COLO668 (cell line): ENCODE results near the gene ARAP1.
A peak's percentile ranks its signal among the peaks of the same experiment; 100 is the strongest.
"Not testable (repeated sequence)": the region's sequence is repeated elsewhere in the genome, so short reads cannot be mapped to it uniquely, and the experiment has no call there.

Experiments used
- DNase-seq: peaks from one replicate; lab custom pipeline; 2025; ENCODE audit not compliant: unreplicated experiment; lab: John Stamatoyannopoulos, UW

Gene ARAP1

GRCh38 chr11:72752088-72752914 is at the start of gene ARAP1:
TSS of gene ARAP1 (minus strand) at chr11:72752408. CDS start at chr11:72727128, 25,280 bp downstream.
- DNase-seq = peak; percentile 70

GRCh38 chr11:72799441-72799840 is 47.2 kb upstream of the ARAP1 start:
- no peak for DNase-seq

- DNase-seq = no peak
Observed at GRCh38 chr11:72798361-72798760, 46.2 kb upstream of the ARAP1 start.

- DNase-seq = peak; percentile 92
Observed at GRCh38 chr11:72793425-72794367, 41.5 kb upstream of the ARAP1 start, which contains the start of gene STARD10. TSS of gene STARD10 (minus strand) at chr11:72794047. CDS start at chr11:72781181, 12,866 bp downstream.

- no peak for DNase-seq
Observed at GRCh38 chr11:72793076-72793424, 40.8 kb upstream of the ARAP1 start.

GRCh38 chr11:72792437-72793021 is 40.3 kb upstream of the ARAP1 start:
- DNase-seq = peak; percentile 6

- DNase-seq = not testable (repeated sequence)
Observed at GRCh38 chr11:72791228-72791627, 39.0 kb upstream of the ARAP1 start.

GRCh38 chr11:72789493-72790131 is 37.4 kb upstream of the ARAP1 start:
- no peak for DNase-seq

- no peak for DNase-seq
Observed at GRCh38 chr11:72788241-72788640, 36.0 kb upstream of the ARAP1 start.

- DNase-seq = peak; percentile 92
Observed at GRCh38 chr11:72787216-72788104, 35.3 kb upstream of the ARAP1 start.

GRCh38 chr11:72786305-72787215 is 34.4 kb upstream of the ARAP1 start:
- DNase-seq = peak; percentile 92

- DNase-seq = no peak
Observed at GRCh38 chr11:72784662-72785061, 32.5 kb upstream of the ARAP1 start.

GRCh38 chr11:72783144-72783905 is 31.1 kb upstream of the ARAP1 start:
- DNase-seq = no peak

- DNase-seq = peak; percentile 64
Observed at GRCh38 chr11:72782081-72782920, 30.1 kb upstream of the ARAP1 start.

- DNase-seq = peak; percentile 69
Observed at GRCh38 chr11:72781313-72782080, 29.3 kb upstream of the ARAP1 start.

GRCh38 chr11:72781063-72781312 is 28.8 kb upstream of the ARAP1 start:
- DNase-seq = peak; percentile 44
